Peyer's patch (tissue), 4 donors: ENCODE data around the gene GRAMD4. TPM values are rescaled to one million over a fixed set of nuclear protein-coding genes. Genes with fewer than 3 reads are reported as not detected.
A peak's percentile ranks its signal among the peaks of the same experiment; 100 is the strongest.
"Not testable (repeated sequence)": the region's sequence is repeated elsewhere in the genome, so short reads cannot be mapped to it uniquely, and the experiment has no call there.

Source experiments
- DNase-seq, 3 donors: peaks; one replicate each; pipeline ENCODE4 v3.0.0-alpha.2; 2017 to 2019
- H3K27ac ChIP-seq, 4 donors: fragments of 200-600 bp; sonication (generic); one replicate each; pipeline ENCODE4 v1.5.1; 2016 to 2019
- H3K27me3 ChIP-seq, 2 donors: fragments of 200-600 bp; sonication (generic); one replicate each; pipeline ENCODE4 v1.5.1; 2019
- H3K36me3 ChIP-seq, 3 donors: fragments of 200-600 bp; sonication (generic); one replicate each; pipeline ENCODE4 v1.5.1; 2016 to 2019
- H3K4me1 ChIP-seq, 4 donors: fragments of 200-600 bp; sonication (generic); one replicate each; pipeline ENCODE4 v1.5.1; 2016 to 2019
- H3K4me3 ChIP-seq, 4 donors: fragments of 200-600 bp; sonication (generic); 1 replicate in 3 of 4; 2 replicates in 1 of 4; pipeline ENCODE4 v1.5.1; 2016 to 2019; ENCODE audit warnings: mild to moderate bottlenecking in 1 of 4
- H3K9me3 ChIP-seq, 4 donors: fragments of 200-600 bp; sonication (generic); one replicate each; pipeline ENCODE4 v1.5.1; 2016 to 2019; ENCODE audit warnings: mild to moderate bottlenecking in 1 of 4
- CTCF ChIP-seq, 6 experiments: fragments of 450-650 bp in 4 of 6; fragments of 200-600 bp in 2 of 6; sonication (generic) in 1 of 6; IDR thresholded peaks; one replicate each; pipeline ENCODE4 v1.5.1; 2017 to 2019; ENCODE audit warnings: antibody characterized with exemption in 6 of 6, mild to moderate bottlenecking in 3 of 6, moderate library complexity in 1 of 6
- POLR2A ChIP-seq, 2 donors: fragments of 450-650 bp; IDR thresholded peaks; one replicate each; pipeline ENCODE4 v1.5.1; 2017; ENCODE audit warnings: antibody characterized with exemption in 2 of 2, mild to moderate bottlenecking in 2 of 2, moderate library complexity in 2 of 2
- total RNA-seq, 4 donors: library from RNA; depleted of rRNA; stranded (reverse); fragments of >200 nt; gene quantifications; one replicate each; pipeline ENCODE4 v1.1.0, GENCODE V29; 2016

GRAMD4 gene
- total RNA-seq, 4 donors from 2014 or later = 98.2 to 428 (median 422) TPM

DNA sequence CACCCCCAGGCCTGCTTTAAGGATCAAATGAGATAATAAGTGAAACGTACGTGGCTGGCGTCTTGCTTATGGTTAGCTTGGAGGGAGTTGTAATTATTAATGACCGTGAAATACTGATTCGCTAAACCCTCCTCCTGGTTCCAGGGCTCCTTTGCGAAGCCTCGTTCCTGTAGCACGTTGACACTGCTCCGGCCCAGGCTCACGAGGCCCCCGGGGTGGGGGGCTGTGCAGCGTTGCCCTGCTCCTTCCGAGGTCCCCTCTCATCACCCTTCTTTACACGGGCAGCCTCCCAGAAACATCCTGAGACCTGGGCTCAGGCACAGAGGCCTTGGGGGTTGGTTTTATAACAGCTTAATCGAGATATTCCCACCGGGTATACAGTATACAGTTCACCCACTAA lies 9.1 kb downstream of the GRAMD4 start:
- Histone ChIP-seq H3K4me3 (no peak overlapping the region), H3K9me3 (no peaks in the 10 kb centered on the region), H3K27me3 (no peaks in the 10 kb centered on the region), H3K27ac (no peak overlapping the region), H3K36me3 (peaks cover 0 to 31% (median 0%) of the 10 kb centered on the region in 3 donors), H3K4me1 (peaks cover 0 to 9% (median 0%) of the 10 kb centered on the region in 4 donors)
- no peak for TF ChIP-seq CTCF (IDR thresholded peaks at IDR 0.05)
- TF ChIP-seq POLR2A (IDR thresholded peaks at IDR 0.05) = no peak
- no peak for DNase-seq

- no peak for DNase-seq
- H3K36me3 ChIP-seq = peaks cover 0 to 31% (median 0%) of the 10 kb centered on the region in 3 donors
- no peaks in the 10 kb centered on the region for H3K27me3 ChIP-seq
- H3K27ac ChIP-seq = no peak overlapping the region
- TF ChIP-seq CTCF (IDR thresholded peaks at IDR 0.05) (no peak), POLR2A (IDR thresholded peaks at IDR 0.05) (no peak)
- H3K9me3 ChIP-seq = no peaks in the 10 kb centered on the region
- H3K4me1 ChIP-seq = peaks cover 0 to 21% (median 0%) of the 10 kb centered on the region in 4 donors
- no peak overlapping the region for H3K4me3 ChIP-seq
These were observed 10.9 kb downstream of the GRAMD4 start for GRCh38 chr22:46631113-46631512.

- DNase-seq = no peak
- Histone ChIP-seq H3K27ac (peak overlapping the region in 1 of 4 donors; percentile 79), H3K4me3 (no peak overlapping the region), H3K4me1 (peaks cover 0 to 31% (median 0%) of the 10 kb centered on the region in 4 donors), H3K36me3 (peaks cover 0 to 18% (median 0%) of the 10 kb centered on the region in 3 donors), H3K27me3 (no peaks in the 10 kb centered on the region), H3K9me3 (no peaks in the 10 kb centered on the region)
- TF ChIP-seq CTCF (IDR thresholded peaks at IDR 0.05) = no peak
- no peak for TF ChIP-seq POLR2A (IDR thresholded peaks at IDR 0.05)
These were observed 12.6 kb downstream of the GRAMD4 start for GRCh38 chr22:46632646-46633249.

DNA sequence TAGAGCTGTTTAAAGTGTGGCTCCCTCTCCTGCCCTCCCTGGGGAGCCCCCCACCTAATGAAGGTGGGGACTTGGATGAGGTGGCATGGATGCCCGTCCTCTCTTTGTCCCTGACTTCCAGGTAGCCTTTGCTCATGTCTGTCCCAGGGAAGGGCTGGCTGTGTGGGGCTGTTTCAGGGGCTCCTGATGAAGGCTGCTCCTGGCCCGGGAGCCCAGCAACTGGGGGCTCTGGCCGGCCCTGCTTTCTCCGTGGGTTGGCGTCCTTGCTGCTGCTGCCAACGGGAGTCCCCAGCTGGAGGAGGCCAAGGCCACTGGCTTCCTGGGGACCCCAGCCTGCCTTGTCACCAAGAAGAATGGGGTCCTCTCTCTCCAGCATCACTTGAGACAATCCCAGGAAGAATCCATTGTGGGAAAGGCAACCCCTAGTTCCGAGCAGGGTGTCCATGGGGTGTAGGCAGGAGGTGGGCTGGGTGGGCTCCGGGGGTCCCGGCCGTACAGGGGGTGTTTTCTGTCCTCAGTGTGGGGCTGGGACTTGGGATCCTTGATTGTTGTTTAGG lies 13.2 kb downstream of the GRAMD4 start:
- H3K4me1 ChIP-seq = peaks cover 0 to 34% (median 0%) of the 10 kb centered on the region in 4 donors
- DNase-seq = no peak
- H3K4me3 ChIP-seq = no peak overlapping the region
- TF ChIP-seq POLR2A (IDR thresholded peaks at IDR 0.05) = no peak
- TF ChIP-seq CTCF (IDR thresholded peaks at IDR 0.05) = no peak
- H3K27ac ChIP-seq = peak overlapping the region in 2 of 4 donors; percentile 71 to 79
- no peaks in the 10 kb centered on the region for H3K9me3 ChIP-seq
- no peaks in the 10 kb centered on the region for H3K27me3 ChIP-seq
- peaks cover 0 to 13% (median 0%) of the 10 kb centered on the region in 3 donors for H3K36me3 ChIP-seq

GRCh38 chr22:46634011-46634699 lies 14.0 kb downstream of the GRAMD4 start:
- Histone ChIP-seq H3K4me1 (peaks cover 0 to 39% (median 0%) of the 10 kb centered on the region in 4 donors), H3K9me3 (no peaks in the 10 kb centered on the region), H3K36me3 (peaks cover 0 to 13% (median 0%) of the 10 kb centered on the region in 3 donors), H3K4me3 (no peak overlapping the region), H3K27me3 (no peaks in the 10 kb centered on the region), H3K27ac (peak overlapping the region in 3 of 4 donors; percentile 29 to 79 (median 71))
- no peak for TF ChIP-seq CTCF (IDR thresholded peaks at IDR 0.05)
- no peak for TF ChIP-seq POLR2A (IDR thresholded peaks at IDR 0.05)
- no peak for DNase-seq

GRCh38 chr22:46634973-46635685 lies 14.9 kb downstream of the GRAMD4 start:
- H3K27ac ChIP-seq = peak overlapping the region in 3 of 4 donors; percentile 8 to 82 (median 81)
- not testable (repeated sequence) for H3K4me3 ChIP-seq, H3K27me3 ChIP-seq, H3K9me3 ChIP-seq
- peak in 2 of 3 donors; percentile 76 to 87 for DNase-seq
- H3K4me1 ChIP-seq = peaks cover 0 to 42% (median 0%) of the 10 kb centered on the region in 4 donors
- H3K36me3 ChIP-seq = peaks cover 0 to 17% (median 0%) of the 10 kb centered on the region in 3 donors
